HG03342 (cell line): ENCODE measurements around the gene PPFIBP1.
A peak's percentile ranks its signal among the peaks of the same experiment; 100 is the strongest.

ENCODE experiments used
- ATAC-seq: cut with Tn5 transposase; IDR thresholded peaks from one replicate; pipeline ENCODE4 v1.9.1; 2021; ENCODE audit warnings: mild to moderate bottlenecking, moderate library complexity; ENCODE audit not compliant: unreplicated experiment

PPFIBP1 gene

GRCh38 chr12:27511723-27512045, 12.3 kb upstream of the PPFIBP1 start:
- ATAC-seq, result no peak

- no peak for ATAC-seq
These were observed 10.7 kb upstream of the PPFIBP1 start for GRCh38 chr12:27513155-27513824.

GRCh38 chr12:27515671-27516070, 8.3 kb upstream of the PPFIBP1 start:
- no peak for ATAC-seq

- ATAC-seq, result no peak
These were observed 7.4 kb upstream of the PPFIBP1 start for GRCh38 chr12:27516625-27517024.

GRCh38 chr12:27517546-27517945, 6.5 kb upstream of the PPFIBP1 start:
- no peak for ATAC-seq

- ATAC-seq, result no peak
These were observed 5.9 kb upstream of the PPFIBP1 start for GRCh38 chr12:27517961-27518665.

GRCh38 chr12:27521066-27521465, 2.9 kb upstream of the PPFIBP1 start:
- ATAC-seq, result no peak

GRCh38 chr12:27521981-27522380, 2.0 kb upstream of the PPFIBP1 start:
- no peak for ATAC-seq

GRCh38 chr12:27523305-27523641, 733 bp upstream of the PPFIBP1 start:
- ATAC-seq, result peak; percentile 10

GRCh38 chr12:27524494-27524835, 459 bp downstream of the PPFIBP1 start:
- ATAC-seq, result no peak

- ATAC-seq, result no peak
These were observed 1.1 kb downstream of the PPFIBP1 start for GRCh38 chr12:27524839-27525753.

GRCh38 chr12:27527512-27527911, 3.5 kb downstream of the PPFIBP1 start:
- no peak for ATAC-seq

- no peak for ATAC-seq
These were observed 4.8 kb downstream of the PPFIBP1 start for GRCh38 chr12:27528788-27529187.

- ATAC-seq, result no peak
These were observed 6.3 kb downstream of the PPFIBP1 start for GRCh38 chr12:27530157-27530922.

- no peak for ATAC-seq
These were observed 7.9 kb downstream of the PPFIBP1 start for GRCh38 chr12:27531896-27532295.

GRCh38 chr12:27534060-27534764, 10.2 kb downstream of the PPFIBP1 start:
- ATAC-seq, result peak; percentile 49

- peak; percentile 20 for ATAC-seq
These were observed 10.8 kb downstream of the PPFIBP1 start for GRCh38 chr12:27534765-27535161.

- no peak for ATAC-seq
These were observed 11.3 kb downstream of the PPFIBP1 start for GRCh38 chr12:27535318-27535717.

GRCh38 chr12:27537855-27538675, 14.1 kb downstream of the PPFIBP1 start:
- no peak for ATAC-seq

- no peak for ATAC-seq
These were observed 15.2 kb downstream of the PPFIBP1 start for GRCh38 chr12:27539191-27539631.
